HPDE6-E6E7 (cell line): Measurements from ENCODE around the gene LDLRAD4.
"Not testable (repeated sequence)": the region's sequence is repeated elsewhere in the genome, so short reads cannot be mapped to it uniquely, and the experiment has no call there.

Experiments used
- DNase-seq: peaks from one replicate; pipeline ENCODE4 v3.0.0; 2011; ENCODE audit warnings: missing footprints; ENCODE audit errors: extremely low spot score

The LDLRAD4 gene

GRCh38 chr18:13661779-13662256 lies 443.3 kb downstream of the LDLRAD4 start:
- no peak for DNase-seq

DNA sequence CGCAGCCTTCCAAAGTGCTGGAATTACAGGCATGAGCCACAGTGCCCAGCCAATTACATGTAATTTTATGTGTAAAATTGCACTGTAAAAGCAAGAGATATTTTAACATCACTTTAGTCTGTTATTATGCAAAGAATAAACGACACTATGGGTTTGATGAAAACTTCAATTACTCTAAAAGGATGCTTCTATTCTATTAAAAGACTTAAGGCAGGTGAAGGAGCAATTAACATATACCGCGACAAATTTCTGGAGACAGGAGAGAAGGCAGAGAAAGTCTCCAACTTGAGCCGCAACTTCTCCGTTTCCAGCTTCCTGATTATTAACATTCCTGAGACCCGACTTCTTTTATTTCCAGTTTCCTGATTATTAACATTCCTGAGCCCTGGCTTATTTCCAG lies 454.1 kb downstream of the LDLRAD4 start:
- no peak for DNase-seq

GRCh38 chr18:13676471-13676870 lies 457.9 kb downstream of the LDLRAD4 start:
- DNase-seq, result no peak

DNA sequence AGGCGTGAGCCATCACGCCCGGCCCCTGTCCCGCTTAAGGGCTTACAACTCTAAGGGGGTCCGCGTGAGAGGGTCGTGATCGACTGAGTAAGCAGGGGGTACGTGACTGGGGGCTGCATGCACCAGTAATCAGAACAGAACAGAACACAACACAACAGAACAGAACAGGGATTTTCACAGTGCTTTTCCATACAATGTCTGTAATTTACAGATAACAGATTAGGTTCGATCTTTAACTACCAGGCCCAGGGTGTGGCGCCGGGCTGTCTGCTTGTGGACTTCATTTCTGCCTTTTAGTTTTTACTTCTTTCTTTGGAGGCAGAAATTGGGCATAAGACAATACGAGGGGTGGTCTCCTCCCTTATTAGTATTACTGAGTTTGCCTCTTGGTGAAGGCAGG lies 458.8 kb downstream of the LDLRAD4 start:
- DNase-seq, result not testable (repeated sequence)

DNA sequence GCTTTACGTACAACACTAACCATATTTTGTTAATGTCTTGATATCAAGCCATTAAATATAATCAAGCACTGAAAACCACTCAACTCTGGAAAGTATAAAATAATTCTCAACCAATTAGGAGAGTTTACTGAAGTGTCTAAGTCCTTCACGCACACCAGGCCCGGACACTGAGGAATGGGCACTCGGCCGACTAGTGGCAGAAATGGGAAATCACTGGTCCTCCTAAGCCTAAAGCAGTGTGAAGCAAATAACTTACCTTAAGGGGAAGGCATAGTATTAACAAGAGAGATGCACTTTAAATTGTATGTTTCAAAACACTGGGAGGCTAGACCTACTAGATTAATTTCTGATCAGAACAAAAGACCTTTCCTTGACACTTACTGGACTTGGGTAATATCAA lies 462.1 kb downstream of the LDLRAD4 start:
- DNase-seq, result no peak

DNA sequence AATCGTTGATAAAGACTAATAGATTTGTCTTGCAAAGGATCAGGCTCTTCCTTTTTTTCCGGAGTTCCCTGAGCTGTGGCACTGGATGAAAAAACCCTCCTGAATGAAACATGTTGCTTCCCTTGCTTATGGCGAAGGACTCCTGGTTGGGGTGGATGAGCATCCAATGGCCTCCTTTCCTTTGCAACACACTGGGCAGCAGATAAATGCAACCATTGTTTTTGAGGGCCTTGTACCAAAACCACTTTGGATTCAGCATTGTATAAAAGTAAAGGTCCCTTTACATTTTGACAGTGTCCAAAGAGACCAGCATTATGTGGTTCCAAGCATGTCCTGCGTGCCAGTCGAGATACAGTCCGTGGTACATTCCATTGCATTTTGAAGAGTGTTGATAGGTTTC lies 463.1 kb downstream of the LDLRAD4 start:
- no peak for DNase-seq

DNA sequence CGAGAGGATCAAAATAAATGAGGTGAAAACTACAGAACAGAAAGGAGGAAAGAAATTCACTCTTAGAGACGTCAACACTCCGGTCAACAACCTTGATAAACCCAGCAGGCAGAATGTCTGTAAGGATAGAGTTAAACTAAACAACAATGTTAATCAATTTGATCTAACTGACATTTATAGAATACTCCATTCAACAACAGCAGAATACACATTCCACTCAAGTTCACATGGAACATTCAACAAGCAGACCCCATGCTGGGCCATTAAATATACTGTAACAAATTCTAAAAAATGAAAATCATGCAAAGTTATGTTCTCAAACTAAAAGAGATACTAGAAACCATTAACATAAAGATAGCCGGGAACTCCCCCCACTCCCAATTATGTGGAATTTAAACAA lies 466.0 kb downstream of the LDLRAD4 start:
- no peak for DNase-seq

DNA sequence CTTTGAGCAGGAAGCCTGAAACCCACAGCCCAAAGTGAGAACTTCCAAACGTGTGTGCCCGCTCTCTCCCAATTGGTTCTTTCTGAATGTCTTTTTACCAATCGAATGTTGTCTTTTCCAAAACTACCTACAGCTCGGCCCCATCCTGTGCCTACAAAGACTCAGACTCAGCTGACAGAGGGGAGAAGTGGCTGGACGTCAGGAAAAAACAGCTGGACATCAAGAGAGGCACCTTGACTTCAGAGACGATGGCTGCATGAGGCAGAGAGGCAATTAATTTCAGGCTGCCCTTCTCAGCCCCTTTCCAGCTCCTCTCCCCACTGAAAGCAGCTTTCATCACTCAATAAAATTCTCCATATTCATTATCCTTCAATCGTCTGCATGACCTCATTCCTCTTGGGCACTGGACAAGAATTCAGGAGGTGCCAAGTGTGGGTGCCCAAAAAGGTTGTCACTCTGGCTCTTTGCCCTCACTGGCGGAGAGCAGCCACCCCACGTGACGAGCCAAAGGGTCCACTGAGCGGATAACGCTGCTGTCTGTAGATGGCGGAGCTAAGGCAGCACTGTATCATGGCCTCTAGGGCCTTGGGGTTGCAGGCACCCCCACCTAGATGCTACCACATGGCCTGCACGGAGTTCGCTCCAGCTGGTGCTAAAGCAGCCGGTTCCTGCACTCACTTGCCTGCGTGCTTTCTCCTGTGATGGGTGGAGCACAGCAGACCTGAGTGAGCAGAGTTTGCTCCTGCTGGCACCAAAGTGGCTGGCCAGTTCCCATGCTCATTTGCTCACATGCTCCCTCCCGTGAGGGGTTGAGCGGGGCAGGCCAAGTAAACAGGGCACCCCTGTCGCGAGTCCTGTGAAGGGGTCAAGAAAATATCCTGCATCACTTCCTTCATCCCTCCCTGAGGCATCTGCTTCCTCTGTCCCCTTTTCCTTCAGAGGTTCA lies 469.9 kb downstream of the LDLRAD4 start:
- no peak for DNase-seq

DNA sequence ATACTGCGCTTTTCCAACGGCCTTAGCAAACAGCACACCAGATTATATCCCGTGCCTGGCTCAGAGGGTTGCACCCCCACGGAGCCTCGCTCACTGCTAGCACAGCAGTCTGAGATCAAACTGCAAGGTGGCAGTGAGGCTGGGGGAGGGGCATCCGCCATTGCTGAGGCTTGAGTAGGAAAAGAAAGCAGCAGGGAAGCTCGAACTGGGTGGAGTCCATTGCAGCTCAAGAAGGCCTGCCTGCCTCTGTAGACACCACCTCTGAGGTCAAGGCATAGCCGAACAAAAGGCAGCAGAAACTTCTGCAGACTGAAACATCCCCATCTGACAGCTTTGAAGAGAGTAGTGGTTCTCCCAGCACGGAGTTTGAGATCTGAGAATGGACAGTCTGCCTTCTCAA lies 471.5 kb downstream of the LDLRAD4 start:
- not testable (repeated sequence) for DNase-seq

DNA sequence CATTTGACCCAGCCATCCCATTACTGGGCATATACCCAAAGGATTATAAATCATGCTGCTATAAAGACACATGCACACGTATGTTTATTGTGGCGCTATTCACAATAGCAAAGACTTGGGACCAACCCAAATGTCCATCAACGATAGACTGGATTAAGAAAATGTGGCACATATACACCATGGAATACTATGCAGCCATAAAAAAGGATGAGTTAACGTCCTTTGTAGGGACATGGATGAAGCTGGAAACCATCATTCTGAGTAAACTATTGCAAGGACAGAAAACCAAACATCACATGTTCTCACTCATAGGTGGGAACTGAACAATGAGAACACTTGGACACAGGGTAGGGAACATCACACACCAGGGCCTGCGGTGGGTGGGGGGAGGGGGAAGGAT lies 476.8 kb downstream of the LDLRAD4 start:
- DNase-seq, result not testable (repeated sequence)

DNA sequence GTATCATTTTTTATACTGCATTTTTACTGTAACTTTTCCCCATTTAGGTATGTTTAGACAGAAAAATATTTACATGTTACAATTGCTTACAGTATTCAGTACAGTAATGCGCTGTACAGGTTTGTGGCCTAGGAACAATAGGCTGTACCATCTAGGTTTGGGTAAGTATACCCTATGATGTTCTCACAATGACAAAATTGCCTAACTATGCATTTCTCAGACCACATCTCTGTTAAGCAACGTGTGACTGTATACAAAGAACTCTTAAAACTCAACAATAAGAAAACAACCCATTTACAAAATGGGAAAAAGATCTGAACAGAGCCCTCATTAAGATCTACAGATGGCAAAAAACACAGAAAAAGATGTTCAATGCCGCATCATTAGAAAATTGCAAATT lies 478.4 kb downstream of the LDLRAD4 start:
- DNase-seq, result no peak

- no peak for DNase-seq
Measured at GRCh38 chr18:13700153-13700552, 481.6 kb downstream of the LDLRAD4 start.
